ENCODE data around the gene DTHD1. TPM values are rescaled to one million over a fixed set of nuclear protein-coding genes. Genes with fewer than 3 reads are reported as not detected.

The DTHD1 gene
- total RNA-seq, 1 donor from 2014 or later, result not detected

GRCh38 chr4:36292556-36293188 lies 11.3 kb downstream of the DTHD1 start:
- Histone ChIP-seq H3K4me1 (no peaks in the 10 kb centered on the region), H3K36me3 (no peaks in the 10 kb centered on the region), H3K4me3 (no peak overlapping the region), H3K9me3 (replicated peaks) (no peaks in the 10 kb centered on the region), H3K27me3 (ENCODE audit: low read depth) (no peaks in the 10 kb centered on the region), H3K27ac (replicated peaks) (no peak overlapping the region)
- DNase-seq, result no peak
- intact Hi-C loops (cut with micrococcal nuclease), result no loop called here
- TF ChIP-seq CTCF (IDR thresholded peaks at IDR 0.05; ENCODE audit: borderline replicate concordance), result no peak

GRCh38 chr4:36301127-36301526 lies 19.7 kb downstream of the DTHD1 start:
- H3K36me3 ChIP-seq, result no peaks in the 10 kb centered on the region
- no peak for TF ChIP-seq CTCF (IDR thresholded peaks at IDR 0.05; ENCODE audit: borderline replicate concordance)
- H3K9me3 ChIP-seq (replicated peaks), result no peaks in the 10 kb centered on the region
- no peak overlapping the region for H3K4me3 ChIP-seq
- DNase-seq, result no peak
- intact Hi-C loops (cut with micrococcal nuclease), result no loop called here
- no peaks in the 10 kb centered on the region for H3K27me3 ChIP-seq (ENCODE audit: low read depth)
- H3K27ac ChIP-seq (replicated peaks), result no peak overlapping the region
- no peaks in the 10 kb centered on the region for H3K4me1 ChIP-seq

GRCh38 chr4:36303426-36304137 lies 22.2 kb downstream of the DTHD1 start:
- Histone ChIP-seq H3K4me1 (no peaks in the 10 kb centered on the region), H3K27ac (replicated peaks) (no peak overlapping the region), H3K27me3 (ENCODE audit: low read depth) (no peaks in the 10 kb centered on the region), H3K36me3 (no peaks in the 10 kb centered on the region), H3K4me3 (no peak overlapping the region), H3K9me3 (replicated peaks) (no peaks in the 10 kb centered on the region)
- DNase-seq, result no peak
- intact Hi-C loops (cut with micrococcal nuclease), result no loop called here
- no peak for TF ChIP-seq CTCF (IDR thresholded peaks at IDR 0.05; ENCODE audit: borderline replicate concordance)

GRCh38 chr4:36304138-36304681 lies 22.8 kb downstream of the DTHD1 start:
- TF ChIP-seq CTCF (IDR thresholded peaks at IDR 0.05; ENCODE audit: borderline replicate concordance), result no peak
- intact Hi-C loops (cut with micrococcal nuclease), result no loop called here
- no peaks in the 10 kb centered on the region for H3K4me1 ChIP-seq
- no peaks in the 10 kb centered on the region for H3K9me3 ChIP-seq (replicated peaks)
- no peak overlapping the region for H3K27ac ChIP-seq (replicated peaks)
- no peaks in the 10 kb centered on the region for H3K36me3 ChIP-seq
- DNase-seq, result no peak
- no peak overlapping the region for H3K4me3 ChIP-seq
- H3K27me3 ChIP-seq (ENCODE audit: low read depth), result no peaks in the 10 kb centered on the region

GRCh38 chr4:36308150-36308549 lies 26.7 kb downstream of the DTHD1 start:
- H3K27ac ChIP-seq (replicated peaks), result no peak overlapping the region
- no peak for DNase-seq
- H3K4me3 ChIP-seq, result no peak overlapping the region
- H3K27me3 ChIP-seq (ENCODE audit: low read depth), result no peaks in the 10 kb centered on the region
- no peak for TF ChIP-seq CTCF (IDR thresholded peaks at IDR 0.05; ENCODE audit: borderline replicate concordance)
- no peaks in the 10 kb centered on the region for H3K9me3 ChIP-seq (replicated peaks)
- no peaks in the 10 kb centered on the region for H3K4me1 ChIP-seq
- no peaks in the 10 kb centered on the region for H3K36me3 ChIP-seq
- intact Hi-C loops (cut with micrococcal nuclease), result no loop called here
